ENCODE data around the gene CLRN1. TPM values are rescaled to one million over a fixed set of nuclear protein-coding genes. Genes with fewer than 3 reads are reported as not detected.

The CLRN1 gene, protein sequence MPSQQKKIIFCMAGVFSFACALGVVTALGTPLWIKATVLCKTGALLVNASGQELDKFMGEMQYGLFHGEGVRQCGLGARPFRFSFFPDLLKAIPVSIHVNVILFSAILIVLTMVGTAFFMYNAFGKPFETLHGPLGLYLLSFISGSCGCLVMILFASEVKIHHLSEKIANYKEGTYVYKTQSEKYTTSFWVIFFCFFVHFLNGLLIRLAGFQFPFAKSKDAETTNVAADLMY
- total RNA-seq = not detected

DNA sequence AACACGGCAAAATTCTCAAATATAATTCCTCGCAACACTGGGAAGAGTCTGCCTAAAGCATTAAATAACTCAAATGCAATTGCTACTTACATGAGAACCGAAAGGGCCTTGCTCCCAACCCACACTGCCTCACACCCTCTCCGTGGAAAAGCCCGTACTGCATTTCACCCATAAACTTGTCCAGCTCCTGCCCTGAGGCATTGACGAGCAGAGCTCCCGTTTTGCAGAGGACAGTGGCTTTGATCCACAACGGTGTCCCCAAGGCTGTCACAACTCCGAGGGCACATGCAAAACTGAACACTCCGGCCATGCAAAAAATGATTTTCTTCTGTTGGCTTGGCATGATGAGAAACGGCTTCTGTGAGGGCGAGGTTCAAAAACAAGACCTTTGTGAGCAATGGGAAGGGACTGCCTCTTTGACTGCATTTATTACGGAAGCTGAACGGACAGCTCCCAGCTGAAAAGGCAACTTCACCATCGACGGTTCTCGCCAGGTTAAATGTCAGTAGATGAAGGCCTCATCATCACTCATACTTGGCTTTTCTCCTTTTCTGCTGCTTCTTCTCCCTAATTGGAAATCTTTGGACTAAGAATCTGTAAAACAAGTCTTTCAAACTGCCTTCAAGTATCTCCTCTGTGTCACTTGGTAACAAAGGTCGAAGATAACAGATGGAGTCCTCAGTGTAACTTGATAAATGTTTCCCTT, at the start of gene CLRN1:
Gene CLRN1 (minus strand): TSS at position 362 of the 706 bp plus-strand sequence. CDS start 19 bp downstream, at position 343.
- no peak for DNase-seq (ENCODE audit: low spot score)
- no peak within 1 kb of the TSS for H3K27ac ChIP-seq
- no peaks in the 10 kb centered on the region for H3K36me3 ChIP-seq
- no peak within 1 kb of the TSS for H3K4me3 ChIP-seq
- no peaks in the 10 kb centered on the region for H3K9me3 ChIP-seq
- TF ChIP-seq, protein P1, sequence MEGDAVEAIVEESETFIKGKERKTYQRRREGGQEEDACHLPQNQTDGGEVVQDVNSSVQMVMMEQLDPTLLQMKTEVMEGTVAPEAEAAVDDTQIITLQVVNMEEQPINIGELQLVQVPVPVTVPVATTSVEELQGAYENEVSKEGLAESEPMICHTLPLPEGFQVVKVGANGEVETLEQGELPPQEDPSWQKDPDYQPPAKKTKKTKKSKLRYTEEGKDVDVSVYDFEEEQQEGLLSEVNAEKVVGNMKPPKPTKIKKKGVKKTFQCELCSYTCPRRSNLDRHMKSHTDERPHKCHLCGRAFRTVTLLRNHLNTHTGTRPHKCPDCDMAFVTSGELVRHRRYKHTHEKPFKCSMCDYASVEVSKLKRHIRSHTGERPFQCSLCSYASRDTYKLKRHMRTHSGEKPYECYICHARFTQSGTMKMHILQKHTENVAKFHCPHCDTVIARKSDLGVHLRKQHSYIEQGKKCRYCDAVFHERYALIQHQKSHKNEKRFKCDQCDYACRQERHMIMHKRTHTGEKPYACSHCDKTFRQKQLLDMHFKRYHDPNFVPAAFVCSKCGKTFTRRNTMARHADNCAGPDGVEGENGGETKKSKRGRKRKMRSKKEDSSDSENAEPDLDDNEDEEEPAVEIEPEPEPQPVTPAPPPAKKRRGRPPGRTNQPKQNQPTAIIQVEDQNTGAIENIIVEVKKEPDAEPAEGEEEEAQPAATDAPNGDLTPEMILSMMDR (IDR thresholded peaks at IDR 0.05) = no peak
- H3K4me1 ChIP-seq = no peaks in the 10 kb centered on the region
- H3K27me3 ChIP-seq = no peaks in the 10 kb centered on the region

DNA sequence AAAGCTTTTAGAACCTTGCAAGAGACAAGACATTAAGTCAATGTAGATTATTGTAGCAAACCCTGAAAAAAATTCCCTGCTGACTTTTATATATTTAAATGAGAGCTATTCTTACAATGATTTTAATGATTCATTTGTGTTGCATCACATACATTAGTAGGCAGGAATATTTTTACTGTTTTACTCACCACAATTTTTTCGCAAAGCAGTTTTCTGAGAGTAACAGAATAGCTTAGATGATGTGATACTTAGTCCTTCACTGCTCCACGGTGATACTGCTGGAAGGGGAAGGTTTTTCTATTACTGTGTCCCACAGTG, 43.9 kb upstream of the CLRN1 start:
- H3K27ac ChIP-seq = no peak overlapping the region
- no peaks in the 10 kb centered on the region for H3K27me3 ChIP-seq
- no peaks in the 10 kb centered on the region for H3K9me3 ChIP-seq
- no peaks in the 10 kb centered on the region for H3K36me3 ChIP-seq
- H3K4me1 ChIP-seq = no peaks in the 10 kb centered on the region
- no peak overlapping the region for H3K4me3 ChIP-seq
- no peak for DNase-seq (ENCODE audit: low spot score)
- TF ChIP-seq, protein P1 (IDR thresholded peaks at IDR 0.05) = no peak

DNA sequence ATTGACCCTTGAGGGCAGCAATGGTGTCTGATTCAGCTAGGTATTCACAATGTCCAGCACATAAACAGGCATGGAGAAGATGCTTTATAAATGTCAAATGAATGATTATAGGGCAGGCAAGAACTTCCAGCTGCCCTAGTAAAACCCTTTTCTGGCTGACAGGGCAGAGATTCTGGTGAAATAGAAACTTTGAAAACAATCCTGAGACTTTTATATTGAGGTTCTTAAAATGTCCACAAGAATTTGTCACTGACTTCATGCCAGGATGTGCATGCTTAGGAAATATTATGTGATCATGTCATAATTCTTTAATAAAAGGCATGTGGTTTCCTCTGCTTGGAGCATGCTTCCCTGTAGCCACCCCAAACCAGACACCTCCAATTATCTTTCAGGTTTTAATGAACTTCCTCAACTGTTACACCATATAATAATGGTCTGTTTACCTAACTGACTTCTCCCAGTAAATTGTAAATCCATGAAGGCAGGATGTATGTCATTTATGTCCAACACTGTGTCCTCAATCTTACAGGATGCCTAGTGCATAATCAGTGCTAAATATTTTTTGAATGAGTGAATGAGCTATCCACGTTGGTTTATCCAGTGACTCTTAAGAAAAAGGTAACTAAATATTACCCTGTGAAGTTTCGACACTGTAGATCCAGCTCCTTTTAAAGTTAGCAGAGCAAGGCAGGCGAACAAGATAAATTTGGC, 43.4 kb upstream of the CLRN1 start:
- Histone ChIP-seq H3K4me3 (no peak overlapping the region), H3K9me3 (no peaks in the 10 kb centered on the region), H3K4me1 (no peaks in the 10 kb centered on the region), H3K36me3 (no peaks in the 10 kb centered on the region), H3K27me3 (no peaks in the 10 kb centered on the region), H3K27ac (no peak overlapping the region)
- no peak for DNase-seq (ENCODE audit: low spot score)
- TF ChIP-seq, protein P1 (IDR thresholded peaks at IDR 0.05) = no peak

DNA sequence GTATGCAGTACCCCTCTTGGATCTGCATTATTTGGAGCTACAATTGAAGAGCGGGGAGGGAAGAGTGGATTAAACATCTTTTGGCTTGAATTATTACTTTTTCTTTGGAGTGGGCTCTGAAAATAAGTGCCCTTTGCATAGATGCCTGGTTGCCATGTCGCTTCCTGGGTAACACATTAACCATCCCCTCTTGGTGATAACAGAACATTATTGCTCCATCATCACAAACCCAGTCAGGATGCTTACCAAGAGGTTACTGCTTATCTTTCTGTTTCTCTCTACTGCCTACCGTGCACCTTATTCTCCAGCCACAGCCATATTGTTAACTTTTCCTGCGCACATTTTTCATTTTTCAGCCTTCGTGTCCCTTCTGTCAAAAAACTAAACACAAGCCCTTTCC, 42.7 kb upstream of the CLRN1 start:
- H3K36me3 ChIP-seq = no peaks in the 10 kb centered on the region
- no peak overlapping the region for H3K4me3 ChIP-seq
- no peaks in the 10 kb centered on the region for H3K4me1 ChIP-seq
- no peak overlapping the region for H3K27ac ChIP-seq
- H3K27me3 ChIP-seq = no peaks in the 10 kb centered on the region
- no peaks in the 10 kb centered on the region for H3K9me3 ChIP-seq
- DNase-seq (ENCODE audit: low spot score) = no peak
- TF ChIP-seq, protein P1 (IDR thresholded peaks at IDR 0.05) = no peak

- no peak for DNase-seq (ENCODE audit: low spot score)
- TF ChIP-seq, protein P1 (IDR thresholded peaks at IDR 0.05) = no peak
Measured at GRCh38 chr3:151014501-151015018, 42.0 kb upstream of the CLRN1 start.

More at GRCh38 chr3:151014501-151015018, 42.0 kb upstream of the CLRN1 start:
- no peaks in the 10 kb centered on the region for H3K36me3 ChIP-seq
- H3K27ac ChIP-seq = no peak overlapping the region
- no peak overlapping the region for H3K4me3 ChIP-seq
- H3K9me3 ChIP-seq = no peaks in the 10 kb centered on the region
- no peaks in the 10 kb centered on the region for H3K4me1 ChIP-seq
- no peaks in the 10 kb centered on the region for H3K27me3 ChIP-seq
